KMS-11 (cell line): ENCODE results near the gene MLH3.
A peak's percentile ranks its signal among the peaks of the same experiment; 100 is the strongest.

Source experiments
- H2AFZ ChIP-seq: fragments of 200-600 bp; sonication (generic); 2 replicates; pipeline ENCODE4 v1.6.1; 2016; ENCODE audit warnings: antibody characterized with exemption, mixed run types, low read depth
- H3K27ac ChIP-seq: fragments of 200-600 bp; sonication (generic); 2 replicates; pipeline ENCODE4 v1.6.1; 2016; ENCODE audit warnings: mild to moderate bottlenecking, mixed run types
- H3K27me3 ChIP-seq: fragments of 200-600 bp; sonication (generic); 2 replicates; pipeline ENCODE4 v1.6.1; 2017; ENCODE audit warnings: mild to moderate bottlenecking, low read depth, mixed run types, moderate library complexity; ENCODE audit not compliant: insufficient read depth
- H3K36me3 ChIP-seq: fragments of 200-600 bp; sonication (generic); 2 replicates; pipeline ENCODE4 v1.6.1; 2017; ENCODE audit warnings: mild to moderate bottlenecking, mixed run types; ENCODE audit not compliant: insufficient read depth
- H3K4me1 ChIP-seq: fragments of 200-600 bp; sonication (generic); 2 replicates; pipeline ENCODE4 v1.6.1; 2016; ENCODE audit warnings: mild to moderate bottlenecking, low read depth, mixed run types; ENCODE audit not compliant: poor library complexity, severe bottlenecking
- H3K4me2 ChIP-seq: fragments of 200-600 bp; sonication (generic); 2 replicates; pipeline ENCODE4 v1.7.0; 2016; ENCODE audit warnings: mild to moderate bottlenecking, mixed run types
- H3K4me3 ChIP-seq: fragments of 200-600 bp; sonication (generic); IDR thresholded peaks from 2 replicates; pipeline ENCODE4 v1.6.1; 2017; ENCODE audit warnings: low read depth, low read length, mixed read lengths; ENCODE audit not compliant: insufficient read depth
- H3K79me2 ChIP-seq: fragments of 200-600 bp; sonication (generic); 2 replicates; pipeline ENCODE4 v1.6.1; 2016; ENCODE audit warnings: low read depth, mixed run types; ENCODE audit not compliant: insufficient read depth
- H3K9ac ChIP-seq: fragments of 200-600 bp; sonication (generic); 2 replicates; pipeline ENCODE4 v1.6.1; 2016; ENCODE audit warnings: mild to moderate bottlenecking, mixed run types
- H4K20me1 ChIP-seq: fragments of 200-600 bp; sonication (generic); 2 replicates; pipeline ENCODE4 v1.6.1; 2016; ENCODE audit warnings: mild to moderate bottlenecking, mixed run types; ENCODE audit not compliant: insufficient read depth
- TF ChIP-seq, protein P1 (sequence below): fragments of 200-600 bp; sonication (generic); conservative IDR thresholded peaks from 2 replicates; pipeline ENCODE4 v1.6.1; 2017; ENCODE audit warnings: low read depth, mild to moderate bottlenecking, antibody characterized with exemption, low read length, moderate library complexity, mixed read lengths

The MLH3 gene

DNA sequence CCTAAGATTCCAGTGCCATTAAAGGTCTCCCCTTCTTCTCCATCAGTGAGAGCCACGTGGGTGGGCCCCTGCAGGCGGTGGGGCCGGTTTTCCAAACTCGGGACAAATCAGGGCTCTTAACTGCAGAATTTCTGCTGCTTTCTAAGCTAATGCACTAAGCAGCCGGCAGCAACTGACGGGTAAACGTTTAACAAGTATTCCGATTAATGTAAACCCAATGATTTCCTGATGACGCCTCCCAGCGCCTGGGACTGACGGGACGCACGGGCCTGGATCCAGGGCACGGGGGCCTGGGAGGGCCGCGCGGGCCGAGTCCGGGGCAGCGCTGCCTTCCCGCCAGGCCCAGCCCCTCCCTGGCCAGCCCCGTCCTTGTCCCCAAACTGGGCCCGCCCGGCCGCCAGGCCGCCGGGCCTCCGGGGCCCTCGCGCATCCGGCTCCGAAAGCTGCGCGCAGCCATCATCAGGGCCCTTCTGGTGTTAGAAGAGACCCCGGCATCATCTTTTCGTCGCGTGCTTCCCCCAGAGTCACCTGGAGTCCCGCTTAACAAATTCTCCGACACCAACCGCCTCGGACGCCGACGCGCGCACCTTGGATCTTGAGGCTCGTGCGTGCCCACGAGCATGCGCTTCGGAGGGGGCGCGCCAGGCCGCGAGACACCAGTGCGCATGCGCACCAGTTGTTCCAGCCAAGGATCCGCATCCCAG, at the start of gene MLH3:
Gene MLH3, minus strand, starts transcription at position 616 of the 704 bp plus-strand sequence. CDS start 1,812 bp downstream, outside the sequence.
- no peaks in the 10 kb centered on the region; the same call in 1 of the 2 replicates for H3K79me2 ChIP-seq
- peak within 1 kb of the TSS; percentile 86 for H3K9ac ChIP-seq
- peak within 1 kb of the TSS; percentile 73 for H3K4me2 ChIP-seq
- H4K20me1 ChIP-seq: no peaks in the 10 kb centered on the region; the same call in 1 of the 2 replicates
- TF ChIP-seq, protein P1, sequence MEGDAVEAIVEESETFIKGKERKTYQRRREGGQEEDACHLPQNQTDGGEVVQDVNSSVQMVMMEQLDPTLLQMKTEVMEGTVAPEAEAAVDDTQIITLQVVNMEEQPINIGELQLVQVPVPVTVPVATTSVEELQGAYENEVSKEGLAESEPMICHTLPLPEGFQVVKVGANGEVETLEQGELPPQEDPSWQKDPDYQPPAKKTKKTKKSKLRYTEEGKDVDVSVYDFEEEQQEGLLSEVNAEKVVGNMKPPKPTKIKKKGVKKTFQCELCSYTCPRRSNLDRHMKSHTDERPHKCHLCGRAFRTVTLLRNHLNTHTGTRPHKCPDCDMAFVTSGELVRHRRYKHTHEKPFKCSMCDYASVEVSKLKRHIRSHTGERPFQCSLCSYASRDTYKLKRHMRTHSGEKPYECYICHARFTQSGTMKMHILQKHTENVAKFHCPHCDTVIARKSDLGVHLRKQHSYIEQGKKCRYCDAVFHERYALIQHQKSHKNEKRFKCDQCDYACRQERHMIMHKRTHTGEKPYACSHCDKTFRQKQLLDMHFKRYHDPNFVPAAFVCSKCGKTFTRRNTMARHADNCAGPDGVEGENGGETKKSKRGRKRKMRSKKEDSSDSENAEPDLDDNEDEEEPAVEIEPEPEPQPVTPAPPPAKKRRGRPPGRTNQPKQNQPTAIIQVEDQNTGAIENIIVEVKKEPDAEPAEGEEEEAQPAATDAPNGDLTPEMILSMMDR: no peak
- no peak within 1 kb of the TSS for H3K4me3 ChIP-seq
- H3K27ac ChIP-seq: peak within 1 kb of the TSS; percentile 51
- H3K27me3 ChIP-seq: no peaks in the 10 kb centered on the region
- no peaks in the 10 kb centered on the region for H3K36me3 ChIP-seq
- H2AFZ ChIP-seq: peak within 1 kb of the TSS; percentile 67
- peaks cover 20% of the 10 kb centered on the region for H3K4me1 ChIP-seq

DNA sequence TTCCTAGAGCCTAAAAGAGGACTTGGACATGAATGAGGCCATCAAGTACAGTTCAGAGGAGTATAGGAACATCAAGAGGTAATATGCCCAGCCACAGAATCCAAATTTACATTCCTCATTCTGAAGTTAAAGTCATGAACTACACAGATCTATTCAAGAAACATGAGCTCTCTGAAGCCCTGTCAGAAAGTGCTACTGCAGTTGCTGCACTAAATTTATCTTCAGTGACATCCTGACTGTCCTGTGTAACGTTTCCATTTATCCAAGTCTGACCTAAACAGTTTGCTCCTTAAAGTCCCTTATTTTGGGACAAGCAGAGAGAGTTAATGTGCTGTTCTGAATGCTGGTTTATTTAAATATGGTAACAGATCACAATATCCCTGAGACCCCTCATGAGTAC, 47.4 kb upstream of the MLH3 start:
- Histone ChIP-seq H3K9ac (no peak overlapping the region), H3K36me3 (no peaks in the 10 kb centered on the region)

DNA sequence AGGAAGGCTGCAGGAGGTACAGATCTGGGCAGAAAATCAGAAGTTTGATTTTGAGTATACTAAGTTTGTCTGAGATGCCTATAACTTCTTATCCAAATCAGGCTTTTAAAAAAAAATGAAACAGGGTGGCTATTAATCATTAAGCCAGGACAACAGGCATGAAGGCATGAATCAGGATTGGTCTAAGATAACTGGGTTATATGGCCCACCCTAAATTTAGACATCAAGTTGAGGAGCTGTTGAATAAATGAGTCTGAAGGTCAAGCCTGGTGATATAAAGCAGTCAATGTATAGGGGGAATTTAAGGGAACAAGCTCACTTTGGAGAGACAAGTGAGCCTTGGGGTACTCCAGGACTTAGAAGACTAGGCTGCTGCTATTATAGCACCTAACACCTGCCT, 46.9 kb upstream of the MLH3 start:
- Histone ChIP-seq H2AFZ (no peak overlapping the region), H3K4me1 (no peaks in the 10 kb centered on the region), H3K27me3 (no peaks in the 10 kb centered on the region), H4K20me1 (no peaks in the 10 kb centered on the region), H3K79me2 (no peaks in the 10 kb centered on the region), H3K4me2 (no peak overlapping the region), H3K4me3 (no peak overlapping the region), H3K9ac (no peak overlapping the region), H3K36me3 (no peaks in the 10 kb centered on the region), H3K27ac (no peak overlapping the region)
- TF ChIP-seq, protein P1: no peak

More for the DNA sequence above, 47.4 kb upstream of the MLH3 start:
- TF ChIP-seq, protein P1: no peak
- no peak overlapping the region for H3K27ac ChIP-seq
- H3K4me3 ChIP-seq: no peak overlapping the region
- H3K4me1 ChIP-seq: no peaks in the 10 kb centered on the region
- no peaks in the 10 kb centered on the region for H3K79me2 ChIP-seq
- H3K4me2 ChIP-seq: no peak overlapping the region
- no peaks in the 10 kb centered on the region for H4K20me1 ChIP-seq
- no peaks in the 10 kb centered on the region for H3K27me3 ChIP-seq
- no peak overlapping the region for H2AFZ ChIP-seq

DNA sequence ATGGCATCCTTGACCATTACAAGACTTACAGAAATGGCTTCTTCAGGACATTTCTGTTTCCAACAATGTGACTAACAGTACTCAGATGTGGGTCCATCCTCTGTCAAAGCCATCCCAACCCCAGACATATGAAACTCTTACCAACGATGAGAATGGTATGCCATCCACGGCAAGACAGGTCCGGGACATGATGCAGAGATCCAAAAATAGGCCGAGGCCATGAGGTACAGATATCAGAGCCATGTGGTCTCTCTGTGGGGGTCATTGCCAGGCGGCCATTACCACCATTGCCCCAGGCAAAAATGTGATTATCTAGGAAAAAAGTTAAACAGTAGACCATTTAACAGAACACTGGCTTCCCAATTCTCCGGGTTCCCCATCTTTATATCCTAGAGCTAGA, 45.7 kb upstream of the MLH3 start:
- H3K36me3 ChIP-seq: no peaks in the 10 kb centered on the region
- H3K4me3 ChIP-seq: no peak overlapping the region
- H3K27me3 ChIP-seq: no peaks in the 10 kb centered on the region
- no peaks in the 10 kb centered on the region for H3K4me1 ChIP-seq
- H3K27ac ChIP-seq: no peak overlapping the region
- TF ChIP-seq, protein P1: no peak
- no peak overlapping the region for H3K9ac ChIP-seq
- H2AFZ ChIP-seq: no peak overlapping the region
- no peaks in the 10 kb centered on the region for H4K20me1 ChIP-seq
- H3K79me2 ChIP-seq: no peaks in the 10 kb centered on the region
- no peak overlapping the region for H3K4me2 ChIP-seq
